HCT116 (cell line): Measurements from ENCODE around the gene FUOM. TPM values are rescaled to one million over a fixed set of nuclear protein-coding genes. Genes with fewer than 3 reads are reported as not detected.

Source experiments
- ATAC-seq: fragments of 200-7000 bp; cut with Tn5 transposase; 2 replicates; pipeline ENCODE4 v1.9.1; 2020; ENCODE audit warnings: mild to moderate bottlenecking, moderate library complexity
- BruUV-seq: library from RNA; stranded (reverse); fragments of 400-500 nt; replicated peaks from 2 replicates; lab custom pipeline; 2021; lab: Mats Ljungman, UMichigan
- CTCF ChIA-PET: fragments of 300-600 bp; sonication (Branson Sonifier 250); formaldehyde crosslinking; loops from one replicate; lab custom pipeline; 2021; ENCODE audit warnings: antibody characterized with exemption; lab: Charles Lee
- POLR2A ChIA-PET: fragments of 300-600, 350-600 bp; sonication (Branson Sonifier 250); formaldehyde crosslinking; loops from one replicate; lab custom pipeline; 2021; ENCODE audit warnings: antibody characterized with exemption; lab: Charles Lee
- RAD21 ChIA-PET, 2 experiments: fragments of 300-600 bp; sonication (Branson Sonifier 250); formaldehyde crosslinking; loops; one replicate each; lab custom pipeline; 2023; ENCODE audit warnings: low total read pairs in 2 of 2; ENCODE audit not compliant: uncharacterized antibody in 2 of 2, unreplicated experiment in 2 of 2, low non-redundant PET in 1 of 2; lab: Charles Lee
- DNase-seq: peaks from one replicate; pipeline ENCODE4 v3.0.0-alpha.2; 2010; ENCODE audit warnings: low read depth, low spot score
- H2AFZ ChIP-seq: fragments of 200-600 bp; shearing (Covaris generic), sonication (generic); 2 replicates; pipeline ENCODE4 v1.6.1; 2017; ENCODE audit warnings: low read depth, mixed run types, mixed read lengths, antibody characterized with exemption, low read length; ENCODE audit not compliant: poor library complexity, severe bottlenecking
- H3K27ac ChIP-seq: 2 replicates; pipeline ENCODE4 v1.5.1; 2012; ENCODE audit warnings: low read depth, low read length
- H3K27me3 ChIP-seq: fragments of 200-600 bp; sonication (generic); 2 replicates; pipeline ENCODE4 v1.6.1; 2016; ENCODE audit warnings: mixed run types, low read length, mixed read lengths; ENCODE audit not compliant: insufficient read depth
- H3K36me3 ChIP-seq, 2 experiments: fragments of 200-500 bp in 1 of 2; fragments of 200-600 bp in 1 of 2; sonication (Bioruptor generic) in 1 of 2; sonication (generic) in 1 of 2; 2 replicates each; pipeline versions ENCODE4 v1.5.1 to v1.6.1; 2014 to 2016; ENCODE audit warnings: low read length in 2 of 2, inconsistent platforms in 1 of 2, mixed read lengths in 1 of 2, mixed run types in 1 of 2; ENCODE audit not compliant: insufficient read depth in 2 of 2, control insufficient read depth in 1 of 2
- H3K4me1 ChIP-seq, 2 experiments: fragments of 200-600 bp in 1 of 2; sonication (generic) in 1 of 2; 2 replicates each; pipeline versions ENCODE4 v1.5.1 to v1.6.1; 2012 to 2017; ENCODE audit warnings: low read length in 2 of 2, inconsistent platforms in 1 of 2, mild to moderate bottlenecking in 1 of 2, mixed read lengths in 1 of 2, mixed run types in 1 of 2, moderate library complexity in 1 of 2; ENCODE audit not compliant: insufficient read depth in 2 of 2, control insufficient read depth in 1 of 2
- H3K4me2 ChIP-seq: fragments of 200-600 bp; sonication (generic); 2 replicates; pipeline ENCODE4 v1.6.1; 2017; ENCODE audit warnings: mixed run types, low read length, mixed read lengths
- H3K4me3 ChIP-seq, 2 experiments: fragments of 200-600 bp in 1 of 2; sonication (generic) in 1 of 2; replicated peaks in 1 of 2; 2 replicates each; pipeline ENCODE4 v1.5.1; 2011 to 2016; ENCODE audit warnings: low read length in 2 of 2, control low read depth in 1 of 2, low read depth in 1 of 2, mild to moderate bottlenecking in 1 of 2, mixed read lengths in 1 of 2, mixed run types in 1 of 2
- H3K79me2 ChIP-seq: fragments of 200-600 bp; sonication (generic); 2 replicates; pipeline ENCODE4 v1.6.1; 2017; ENCODE audit warnings: mild to moderate bottlenecking, mixed run types, low read length, moderate library complexity, mixed read lengths; ENCODE audit not compliant: insufficient read depth
- H3K9ac ChIP-seq: fragments of 200-600 bp; sonication (generic); 2 replicates; pipeline ENCODE4 v1.6.1; 2016; ENCODE audit warnings: low read length, mixed read lengths
- H3K9me2 ChIP-seq: fragments of 200-600 bp; sonication (generic), shearing (Covaris generic); 2 replicates; pipeline ENCODE4 v1.6.1; 2017; ENCODE audit warnings: mixed run types, mild to moderate bottlenecking, moderate library complexity; ENCODE audit not compliant: insufficient read depth
- H3K9me3 ChIP-seq, 2 experiments: fragments of 200-500 bp in 1 of 2; fragments of 200-600 bp in 1 of 2; sonication (Bioruptor generic) in 1 of 2; sonication (generic) in 1 of 2; 2 replicates each; pipeline ENCODE4 v1.6.1; 2014 to 2017; ENCODE audit warnings: low read length in 2 of 2, mixed read lengths in 2 of 2, inconsistent platforms in 1 of 2, low read depth in 1 of 2, mild to moderate bottlenecking in 1 of 2, mixed run types in 1 of 2, moderate library complexity in 1 of 2; ENCODE audit not compliant: control insufficient read depth in 1 of 2, insufficient read depth in 1 of 2
- H4K20me1 ChIP-seq: fragments of 200-600 bp; sonication (generic), shearing (Covaris generic); 2 replicates; pipeline ENCODE4 v1.6.1; 2017; ENCODE audit warnings: mixed run types, mild to moderate bottlenecking, moderate library complexity; ENCODE audit not compliant: insufficient read depth
- CBX3 ChIP-seq: IDR thresholded peaks from 2 replicates; pipeline ENCODE4 v1.6.1; 2012; ENCODE audit warnings: low read depth
- CEBPB ChIP-seq: IDR thresholded peaks from 2 replicates; pipeline ENCODE4 v1.6.1; 2012; ENCODE audit warnings: low read depth
- EGR1 ChIP-seq: IDR thresholded peaks from 2 replicates; pipeline ENCODE4 v1.6.1; 2012; ENCODE audit warnings: low read depth
- ELF1 ChIP-seq: IDR thresholded peaks from 2 replicates; pipeline ENCODE4 v1.6.1; 2012; ENCODE audit warnings: low read depth, borderline replicate concordance
- EZH2phosphoT487 ChIP-seq: fragments of 200-600 bp; IDR thresholded peaks from 2 replicates; pipeline ENCODE4 v1.6.1; 2018; ENCODE audit warnings: antibody characterized with exemption, borderline replicate concordance
- POLR2A ChIP-seq: IDR thresholded peaks from 2 replicates; pipeline ENCODE4 v1.7.0; 2011; ENCODE audit warnings: borderline replicate concordance; ENCODE audit not compliant: insufficient read depth, insufficient read length; ENCODE audit errors: extremely low read depth
- POLR2AphosphoS5 ChIP-seq: IDR thresholded peaks from 2 replicates; pipeline ENCODE4 v1.6.1; 2011; ENCODE audit warnings: mild to moderate bottlenecking, low read depth, low read length, moderate library complexity
- RAD21 ChIP-seq: IDR thresholded peaks from 2 replicates; pipeline ENCODE4 v1.6.1; 2012; ENCODE audit warnings: low read depth, mild to moderate bottlenecking
- REST ChIP-seq: IDR thresholded peaks from 2 replicates; pipeline ENCODE4 v1.6.1; 2012; ENCODE audit warnings: low read depth
- intact Hi-C: fragments of 100-400 bp; cut with micrococcal nuclease; formaldehyde crosslinking; loops from 2 replicates; pipeline ENCODE4 v1.10.0; 2022
- total RNA-seq: library from RNA; stranded (reverse); gene quantifications from one replicate; pipeline ENCODE4 v1.2.1, GENCODE V29; 2021; ENCODE audit not compliant: unreplicated experiment
- TF ChIP-seq, protein P1 (sequence below): IDR thresholded peaks from 2 replicates; pipeline ENCODE4 v1.6.1; 2011; ENCODE audit warnings: mild to moderate bottlenecking, low read length, moderate library complexity; ENCODE audit not compliant: insufficient replicate concordance; ENCODE audit errors: extremely low read depth
- TF ChIP-seq, protein P2 (sequence below): IDR thresholded peaks from 2 replicates; pipeline ENCODE4 v1.6.1; 2012

FUOM gene
- total RNA-seq, 1 experiment from 2014 or later = 21.5 TPM

DNA sequence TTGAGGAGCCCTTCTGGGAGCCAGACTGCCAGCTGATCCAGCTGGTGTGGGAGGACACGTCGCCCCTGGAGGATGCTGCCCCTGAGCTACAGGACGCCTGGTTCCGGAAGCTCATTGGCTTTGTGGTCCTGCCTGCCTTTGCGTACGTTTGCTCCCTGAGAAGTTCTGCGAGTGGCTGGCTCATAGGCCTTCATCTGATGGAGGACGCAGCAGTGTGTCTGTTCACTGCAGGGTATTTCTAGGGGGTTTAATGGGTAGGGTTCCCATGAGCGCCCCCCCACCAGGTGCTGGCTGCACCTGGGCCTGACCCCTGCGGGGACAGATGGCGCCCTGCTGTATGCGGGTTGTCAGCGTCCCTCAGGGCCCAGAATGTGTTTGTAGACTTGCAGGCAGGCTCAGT lies 26.3 kb upstream of the FUOM start:
- no TSS peak for BruUV-seq
- CTCF ChIA-PET = no interaction called here

More for the DNA sequence above, 26.3 kb upstream of the FUOM start:
- Histone ChIP-seq H3K9me3 (no peaks in the 10 kb centered on the region), H3K27me3 (no peaks in the 10 kb centered on the region), H4K20me1 (no peaks in the 10 kb centered on the region), H3K36me3 (no peaks in the 10 kb centered on the region), H2AFZ (no peak overlapping the region), H3K4me2 (no peak overlapping the region), H3K9ac (no peak overlapping the region), H3K9me2 (no peaks in the 10 kb centered on the region), H3K27ac (no peak overlapping the region), H3K79me2 (no peaks in the 10 kb centered on the region), H3K4me3 (no peak overlapping the region), H3K4me1 (no peaks in the 10 kb centered on the region)
- DNase-seq (no peak), ATAC-seq (no peak)
- ChIA-PET POLR2A (no interaction called here), RAD21 (no interaction called here)
- intact Hi-C loops = no loop called here
- TF ChIP-seq CBX3 = no peak
- TF ChIP-seq, protein P1, sequence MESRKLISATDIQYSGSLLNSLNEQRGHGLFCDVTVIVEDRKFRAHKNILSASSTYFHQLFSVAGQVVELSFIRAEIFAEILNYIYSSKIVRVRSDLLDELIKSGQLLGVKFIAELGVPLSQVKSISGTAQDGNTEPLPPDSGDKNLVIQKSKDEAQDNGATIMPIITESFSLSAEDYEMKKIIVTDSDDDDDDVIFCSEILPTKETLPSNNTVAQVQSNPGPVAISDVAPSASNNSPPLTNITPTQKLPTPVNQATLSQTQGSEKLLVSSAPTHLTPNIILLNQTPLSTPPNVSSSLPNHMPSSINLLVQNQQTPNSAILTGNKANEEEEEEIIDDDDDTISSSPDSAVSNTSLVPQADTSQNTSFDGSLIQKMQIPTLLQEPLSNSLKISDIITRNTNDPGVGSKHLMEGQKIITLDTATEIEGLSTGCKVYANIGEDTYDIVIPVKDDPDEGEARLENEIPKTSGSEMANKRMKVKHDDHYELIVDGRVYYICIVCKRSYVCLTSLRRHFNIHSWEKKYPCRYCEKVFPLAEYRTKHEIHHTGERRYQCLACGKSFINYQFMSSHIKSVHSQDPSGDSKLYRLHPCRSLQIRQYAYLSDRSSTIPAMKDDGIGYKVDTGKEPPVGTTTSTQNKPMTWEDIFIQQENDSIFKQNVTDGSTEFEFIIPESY = no peak
- no peak for TF ChIP-seq EGR1
- TF ChIP-seq CEBPB = no peak
- TF ChIP-seq POLR2AphosphoS5 = no peak
- TF ChIP-seq ELF1 = no peak
- TF ChIP-seq, protein P2, sequence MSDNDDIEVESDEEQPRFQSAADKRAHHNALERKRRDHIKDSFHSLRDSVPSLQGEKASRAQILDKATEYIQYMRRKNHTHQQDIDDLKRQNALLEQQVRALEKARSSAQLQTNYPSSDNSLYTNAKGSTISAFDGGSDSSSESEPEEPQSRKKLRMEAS = no peak
- TF ChIP-seq REST = no peak
- no peak for TF ChIP-seq POLR2A
- TF ChIP-seq RAD21 = no peak
- TF ChIP-seq EZH2phosphoT487 = no peak
